Uterus (tissue), 2 donors: Measurements from ENCODE around the gene RAE1.

Source experiments
- CTCF ChIP-seq, 4 experiments: fragments of 200-600 bp in 2 of 4; fragments of 450-650 bp in 2 of 4; sonication (generic) in 2 of 4; IDR thresholded peaks; one replicate each; pipeline ENCODE4 v1.5.1; 2016 to 2019; ENCODE audit warnings: antibody characterized with exemption in 4 of 4, mild to moderate bottlenecking in 2 of 4, moderate library complexity in 1 of 4
- POLR2A ChIP-seq, 2 donors: fragments of 450-650 bp; IDR thresholded peaks; one replicate each; pipeline ENCODE4 v1.6.1; 2016; ENCODE audit warnings: antibody characterized with exemption in 2 of 2, mild to moderate bottlenecking in 1 of 2, moderate library complexity in 1 of 2

GRCh38 chr20:57380081-57380750, 29.2 kb downstream of the RAE1 start:
- TF ChIP-seq CTCF (IDR thresholded peaks at IDR 0.05) = no peak
- TF ChIP-seq POLR2A (IDR thresholded peaks at IDR 0.05) = no peak
